Transverse colon (tissue), 4 donors: ENCODE data around the gene SSPN.

Source experiments
- CTCF ChIP-seq, 5 experiments: fragments of 200-600 bp in 3 of 5; fragments of 450-650 bp in 2 of 5; sonication (generic) in 3 of 5; IDR thresholded peaks; 1 replicate in 2 of 5; 2 replicates in 3 of 5; pipeline ENCODE4 v1.5.1; 2016 to 2017; ENCODE audit warnings: antibody characterized with exemption in 5 of 5, inconsistent platforms in 3 of 5, mild to moderate bottlenecking in 2 of 5, moderate library complexity in 1 of 5
- EP300 ChIP-seq: sonication (generic); formaldehyde crosslinking; IDR thresholded peaks from one replicate; pipeline ENCODE4 v1.6.1; 2017; ENCODE audit warnings: antibody characterized with exemption, low read depth
- POLR2A ChIP-seq: fragments of 450-650 bp; IDR thresholded peaks from one replicate; pipeline ENCODE4 v1.6.1; 2016; ENCODE audit warnings: antibody characterized with exemption, mild to moderate bottlenecking, moderate library complexity
- POLR2AphosphoS5 ChIP-seq, 3 donors: sonication (generic); formaldehyde crosslinking; IDR thresholded peaks; one replicate each; pipeline ENCODE4 v1.6.1; 2016; ENCODE audit warnings: antibody characterized with exemption in 3 of 3

DNA sequence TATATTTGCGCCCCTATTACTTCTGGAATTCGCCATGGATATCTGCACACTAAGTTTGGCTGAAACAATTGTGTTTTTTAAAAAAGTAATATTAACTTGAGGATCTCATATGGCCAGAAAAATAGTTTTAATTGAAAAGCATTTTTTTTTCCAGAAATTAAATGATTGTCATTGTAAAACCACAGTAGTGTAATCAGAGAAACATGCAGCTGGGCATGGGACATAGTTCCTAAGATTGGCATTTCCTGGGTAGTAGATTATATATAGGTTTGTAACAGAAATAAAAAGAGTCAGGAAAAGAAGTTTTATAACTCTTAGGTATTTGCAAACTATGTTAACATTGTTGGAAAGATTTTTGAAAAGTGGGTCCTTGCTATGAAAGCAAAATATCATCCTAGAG lies 17.6 kb downstream of the SSPN start:
- TF ChIP-seq POLR2A (no peak), CTCF (IDR thresholded peaks at IDR 0.05) (no peak), POLR2AphosphoS5 (IDR thresholded peaks at IDR 0.05) (no peak), EP300 (no peak)
